ENCODE data around the gene BEGAIN. TPM values are rescaled to one million over a fixed set of nuclear protein-coding genes. Genes with fewer than 3 reads are reported as not detected.

BEGAIN gene
- total and polyA plus RNA-seq, 2 experiments from 2014 or later = 1.4 to 2.5 TPM

- Histone ChIP-seq H4K20me1 (ENCODE audit: insufficient read depth, poor library complexity, severe bottlenecking) (no peaks in the 10 kb centered on the region), H3K9me3 (ENCODE audit: low read depth) (no peaks in the 10 kb centered on the region), H3K27me3 (peaks cover 4% of the 10 kb centered on the region), H3K36me3 (replicated peaks; ENCODE audit: insufficient read depth, low read depth) (no peaks in the 10 kb centered on the region), H2AFZ (no peak overlapping the region), H3K4me3 (no peak overlapping the region), H3K4me2 (no peak overlapping the region), H3K9me2 (replicated peaks; ENCODE audit: insufficient read depth) (no peaks in the 10 kb centered on the region), H3K4me1 (ENCODE audit: insufficient read depth) (no peaks in the 10 kb centered on the region), H3K79me2 (no peaks in the 10 kb centered on the region), H3K27ac (no peak overlapping the region)
- DNase-seq (ENCODE audit: low spot score) = no peak
- 93% methylated on average over 15 of the region's 15 CpGs for WGBS (ENCODE audit: low lambda C conversion rate, missing lambda C conversion rate)
- TF ChIP-seq EZH2phosphoT487 (IDR thresholded peaks at IDR 0.05; ENCODE audit: low read depth, severe bottlenecking, unreplicated experiment) = no peak
- no peak for TF ChIP-seq EZH2 (IDR thresholded peaks at IDR 0.05; ENCODE audit: borderline replicate concordance)
- no peak for TF ChIP-seq CTCF (IDR thresholded peaks at IDR 0.05; ENCODE audit: poor library complexity)
These were observed 42.5 kb upstream of the BEGAIN start for GRCh38 chr14:100629696-100630095.

GRCh38 chr14:100629098-100629497 lies 41.9 kb upstream of the BEGAIN start:
- Histone ChIP-seq H3K9me3 (ENCODE audit: low read depth) (no peaks in the 10 kb centered on the region), H3K79me2 (no peaks in the 10 kb centered on the region), H4K20me1 (ENCODE audit: insufficient read depth, poor library complexity, severe bottlenecking) (no peaks in the 10 kb centered on the region), H3K4me1 (ENCODE audit: insufficient read depth) (no peaks in the 10 kb centered on the region), H3K4me3 (no peak overlapping the region), H3K27me3 (peaks cover 4% of the 10 kb centered on the region), H3K36me3 (replicated peaks; ENCODE audit: insufficient read depth, low read depth) (no peaks in the 10 kb centered on the region), H3K9me2 (replicated peaks; ENCODE audit: insufficient read depth) (no peaks in the 10 kb centered on the region), H2AFZ (no peak overlapping the region), H3K4me2 (no peak overlapping the region), H3K27ac (no peak overlapping the region)
- no peak for DNase-seq (ENCODE audit: low spot score)
- TF ChIP-seq EZH2 (IDR thresholded peaks at IDR 0.05; ENCODE audit: borderline replicate concordance) (no peak), EZH2phosphoT487 (IDR thresholded peaks at IDR 0.05; ENCODE audit: low read depth, severe bottlenecking, unreplicated experiment) (no peak), CTCF (IDR thresholded peaks at IDR 0.05; ENCODE audit: poor library complexity) (no peak)
- WGBS (ENCODE audit: low lambda C conversion rate, missing lambda C conversion rate) = 90% methylated on average over 8 of the region's 13 CpGs

- no peaks in the 10 kb centered on the region for H4K20me1 ChIP-seq (ENCODE audit: insufficient read depth, poor library complexity, severe bottlenecking)
- H2AFZ ChIP-seq = no peak overlapping the region
- H3K9me2 ChIP-seq (replicated peaks; ENCODE audit: insufficient read depth) = no peaks in the 10 kb centered on the region
- no peaks in the 10 kb centered on the region for H3K79me2 ChIP-seq
- H3K27ac ChIP-seq = no peak overlapping the region
- WGBS (ENCODE audit: low lambda C conversion rate, missing lambda C conversion rate) = 92% methylated on average over 12 of the region's 12 CpGs
- H3K4me1 ChIP-seq (ENCODE audit: insufficient read depth) = no peaks in the 10 kb centered on the region
- TF ChIP-seq EZH2phosphoT487 (IDR thresholded peaks at IDR 0.05; ENCODE audit: low read depth, severe bottlenecking, unreplicated experiment) (no peak), EZH2 (IDR thresholded peaks at IDR 0.05; ENCODE audit: borderline replicate concordance) (no peak), CTCF (IDR thresholded peaks at IDR 0.05; ENCODE audit: poor library complexity) (no peak)
- DNase-seq (ENCODE audit: low spot score) = no peak
- no peak overlapping the region for H3K4me2 ChIP-seq
- H3K9me3 ChIP-seq (ENCODE audit: low read depth) = no peaks in the 10 kb centered on the region
- no peaks in the 10 kb centered on the region for H3K36me3 ChIP-seq (replicated peaks; ENCODE audit: insufficient read depth, low read depth)
- no peak overlapping the region for H3K4me3 ChIP-seq
- H3K27me3 ChIP-seq = no peaks in the 10 kb centered on the region
These were observed 41.0 kb upstream of the BEGAIN start for GRCh38 chr14:100628225-100628624.

GRCh38 chr14:100626614-100627013 lies 39.4 kb upstream of the BEGAIN start:
- Histone ChIP-seq H4K20me1 (ENCODE audit: insufficient read depth, poor library complexity, severe bottlenecking) (no peaks in the 10 kb centered on the region), H3K9me3 (ENCODE audit: low read depth) (no peaks in the 10 kb centered on the region), H3K4me1 (ENCODE audit: insufficient read depth) (no peaks in the 10 kb centered on the region), H3K36me3 (replicated peaks; ENCODE audit: insufficient read depth, low read depth) (no peaks in the 10 kb centered on the region), H3K9me2 (replicated peaks; ENCODE audit: insufficient read depth) (no peaks in the 10 kb centered on the region), H3K27me3 (no peaks in the 10 kb centered on the region), H3K79me2 (no peaks in the 10 kb centered on the region), H3K4me2 (no peak overlapping the region), H2AFZ (no peak overlapping the region), H3K27ac (no peak overlapping the region), H3K4me3 (no peak overlapping the region)
- TF ChIP-seq EZH2 (IDR thresholded peaks at IDR 0.05; ENCODE audit: borderline replicate concordance) (no peak), CTCF (IDR thresholded peaks at IDR 0.05; ENCODE audit: poor library complexity) (no peak), EZH2phosphoT487 (IDR thresholded peaks at IDR 0.05; ENCODE audit: low read depth, severe bottlenecking, unreplicated experiment) (no peak)
- DNase-seq (ENCODE audit: low spot score) = no peak
- WGBS (ENCODE audit: low lambda C conversion rate, missing lambda C conversion rate) = 94% methylated on average over 1 of the region's 1 CpG

Data from hepatocyte (in vitro differentiated cells).